Sigmoid colon (tissue), 3 donors: ENCODE measurements around the gene CARD11.

Experiments
- CTCF ChIP-seq, 4 experiments: fragments of 450-650 bp in 3 of 4; fragments of 200-600 bp in 1 of 4; IDR thresholded peaks; one replicate each; pipeline ENCODE4 v1.5.1; 2016 to 2019; ENCODE audit warnings: antibody characterized with exemption in 4 of 4, mild to moderate bottlenecking in 3 of 4, moderate library complexity in 2 of 4
- POLR2A ChIP-seq, 2 donors: fragments of 450-650 bp; IDR thresholded peaks; one replicate each; pipeline ENCODE4 v1.6.1; 2016; ENCODE audit warnings: antibody characterized with exemption in 2 of 2, mild to moderate bottlenecking in 2 of 2, moderate library complexity in 2 of 2

- no peak for TF ChIP-seq CTCF (IDR thresholded peaks at IDR 0.05)
- no peak for TF ChIP-seq POLR2A (IDR thresholded peaks at IDR 0.05)
These were observed 118.5 kb downstream of the CARD11 start for GRCh38 chr7:2924866-2925840.
